SK-N-SH (cell line): Measurements from ENCODE around the gene OXTR. TPM values are rescaled to one million over a fixed set of nuclear protein-coding genes. Genes with fewer than 3 reads are reported as not detected.
"Not testable (repeated sequence)": the region's sequence is repeated elsewhere in the genome, so short reads cannot be mapped to it uniquely, and the experiment has no call there.

ENCODE experiments used
- CTCF ChIA-PET: fragments of 300-600, 350-600 bp; formaldehyde crosslinking; extraction: SDS; loops from one replicate; lab custom pipeline; 2021; lab: Yijun Ruan, JAX
- POLR2A ChIA-PET: fragments of 350-600 bp; sonication (Branson Sonifier 250); formaldehyde crosslinking; extraction: SDS; loops from one replicate; lab custom pipeline; 2020; ENCODE audit warnings: antibody characterized with exemption, inconsistent platforms; lab: Yijun Ruan, JAX
- DNase-seq: peaks from one replicate; pipeline ENCODE4 v3.0.0; 2012
- H2AFZ ChIP-seq: fragments of 200-600 bp; sonication (generic); 2 replicates; pipeline ENCODE4 v1.8.1; 2016; ENCODE audit warnings: antibody characterized with exemption, mild to moderate bottlenecking, low read depth
- H3F3A ChIP-seq: fragments of 200-600 bp; sonication (generic); replicated peaks from 2 replicates; pipeline ENCODE3; 2016; ENCODE audit warnings: antibody characterized with exemption, mild to moderate bottlenecking; ENCODE audit not compliant: insufficient read depth
- H3K27ac ChIP-seq, 2 experiments: fragments of 200-500 bp in 1 of 2; fragments of 200-600 bp in 1 of 2; sonication (Bioruptor generic) in 1 of 2; sonication (generic), shearing (Covaris generic) in 1 of 2; 2 replicates each; pipeline versions ENCODE4 v1.5.1 to v1.6.1; 2014 to 2016; ENCODE audit warnings: low read depth in 2 of 2, inconsistent platforms in 1 of 2, low read length in 1 of 2, mild to moderate bottlenecking in 1 of 2, mixed read lengths in 1 of 2
- H3K27me3 ChIP-seq: fragments of 200-600 bp; sonication (generic), shearing (Covaris generic); 2 replicates; pipeline ENCODE4 v1.6.1; 2016; ENCODE audit warnings: mixed run types; ENCODE audit not compliant: insufficient read depth
- H3K36me3 ChIP-seq, 2 experiments: fragments of 200-500 bp in 1 of 2; fragments of 200-600 bp in 1 of 2; sonication (Bioruptor generic) in 1 of 2; sonication (generic) in 1 of 2; replicated peaks in 1 of 2; 2 replicates each; pipeline versions ENCODE3 to v1.5.1; 2014 to 2016; ENCODE audit warnings: low read length in 1 of 2, mild to moderate bottlenecking in 1 of 2; ENCODE audit not compliant: insufficient read depth in 2 of 2, control insufficient read depth in 1 of 2
- H3K4me1 ChIP-seq, 2 experiments: fragments of 200-500 bp in 1 of 2; fragments of 200-600 bp in 1 of 2; sonication (Bioruptor generic) in 1 of 2; sonication (generic), shearing (Covaris generic) in 1 of 2; 2 replicates each; pipeline versions ENCODE4 v1.5.1 to v1.6.1; 2014 to 2016; ENCODE audit warnings: low read depth in 1 of 2, low read length in 1 of 2, mixed run types in 1 of 2; ENCODE audit not compliant: insufficient read depth in 2 of 2, control insufficient read depth in 1 of 2
- H3K4me2 ChIP-seq: fragments of 200-600 bp; sonication (generic), shearing (Covaris generic); 2 replicates; pipeline ENCODE4 v1.6.1; 2017; ENCODE audit warnings: mixed run types
- H3K4me3 ChIP-seq, 2 experiments: fragments of 200-500 bp in 1 of 2; fragments of 200-600 bp in 1 of 2; sonication (Bioruptor generic) in 1 of 2; sonication (generic), shearing (Covaris generic) in 1 of 2; 2 replicates each; pipeline versions ENCODE4 v1.5.1 to v1.8.1; 2014 to 2016; ENCODE audit warnings: low read depth in 2 of 2, inconsistent platforms in 1 of 2, low read length in 1 of 2, mild to moderate bottlenecking in 1 of 2, mixed read lengths in 1 of 2, moderate library complexity in 1 of 2
- H3K79me2 ChIP-seq: fragments of 200-600 bp; sonication (generic); 2 replicates; pipeline ENCODE4 v1.8.1; 2017; ENCODE audit warnings: mild to moderate bottlenecking; ENCODE audit not compliant: insufficient read depth
- H3K9ac ChIP-seq: fragments of 200-600 bp; sonication (generic); 2 replicates; pipeline ENCODE4 v1.6.1; 2017; ENCODE audit warnings: mixed run types
- H3K9me2 ChIP-seq: fragments of 200-600 bp; sonication (generic); 2 replicates; pipeline ENCODE4 v1.6.1; 2017; ENCODE audit warnings: mixed run types
- H3K9me3 ChIP-seq: fragments of 200-600 bp; sonication (generic); 2 replicates; pipeline ENCODE4 v1.6.1; 2017; ENCODE audit warnings: mixed run types, mild to moderate bottlenecking, moderate library complexity
- H4K20me1 ChIP-seq: fragments of 200-600 bp; sonication (generic); 2 replicates; pipeline ENCODE4 v1.6.1; 2017; ENCODE audit warnings: mild to moderate bottlenecking, mixed run types; ENCODE audit not compliant: insufficient read depth
- CTCF ChIP-seq: fragments of 200-600 bp; sonication (generic); IDR thresholded peaks from 2 replicates; pipeline ENCODE4 v1.6.1; 2017; ENCODE audit warnings: antibody characterized with exemption, mild to moderate bottlenecking, moderate library complexity
- ELF1 ChIP-seq: IDR thresholded peaks from 2 replicates; pipeline ENCODE4 v1.4.0; 2012
- EP300 ChIP-seq, 2 experiments: IDR thresholded peaks; 2 replicates each; pipeline versions ENCODE4 v1.4.0 to v1.6.1; 2012; ENCODE audit warnings: borderline replicate concordance in 1 of 2, low read depth in 1 of 2, low read length in 1 of 2
- FOSL2 ChIP-seq: IDR thresholded peaks from 2 replicates; pipeline ENCODE4 v1.4.0; 2012; ENCODE audit warnings: low read depth, mild to moderate bottlenecking, moderate library complexity, borderline replicate concordance
- GABPA ChIP-seq: IDR thresholded peaks from 2 replicates; pipeline ENCODE4 v1.4.0; 2012; ENCODE audit warnings: low read depth, mild to moderate bottlenecking
- IRF3 ChIP-seq: fragments of 150-350 bp; IDR thresholded peaks from 2 replicates; pipeline ENCODE4 v1.6.1; 2016; ENCODE audit warnings: mild to moderate bottlenecking, low read depth, low read length
- NFIC ChIP-seq: IDR thresholded peaks from 2 replicates; pipeline ENCODE4 v1.4.0; 2012; ENCODE audit warnings: borderline replicate concordance
- POLR2AphosphoS5 ChIP-seq: IDR thresholded peaks from 2 replicates; pipeline ENCODE4 v1.6.1; 2012; ENCODE audit warnings: low read depth, low read length
- RAD21 ChIP-seq: IDR thresholded peaks from 2 replicates; pipeline ENCODE4 v1.6.1; 2012; ENCODE audit warnings: mild to moderate bottlenecking, low read length
- RCOR1 ChIP-seq: fragments of 150-350 bp; IDR thresholded peaks from 2 replicates; pipeline ENCODE4 v1.6.1; 2017; ENCODE audit warnings: antibody characterized with exemption, low read length
- SIN3A ChIP-seq: IDR thresholded peaks from 2 replicates; pipeline ENCODE4 v1.6.1; 2012; ENCODE audit warnings: low read depth, mild to moderate bottlenecking, low read length, moderate library complexity, borderline replicate concordance
- TAF1 ChIP-seq: IDR thresholded peaks from 2 replicates; pipeline ENCODE4 v1.6.1; 2012; ENCODE audit warnings: low read depth, mild to moderate bottlenecking, low read length, moderate library complexity, borderline replicate concordance
- YY1 ChIP-seq: IDR thresholded peaks from 2 replicates; pipeline ENCODE4 v1.4.0; 2012; ENCODE audit warnings: low read depth, mild to moderate bottlenecking
- WGBS: methylation state at CpG from one replicate; pipeline ENCODE4 v1.1.6; 2017; ENCODE audit warnings: low lambda C conversion rate; 5-methylcytosine and 5-hydroxymethylcytosine counted together
- polyA plus RNA-seq, 3 experiments: library from polyadenylated mRNA; depleted of rRNA; stranded (reverse); fragments of >200 nt; gene quantifications; 2 replicates each; pipeline ENCODE4 v1.2.3, GENCODE V29; 2012
- TF ChIP-seq, protein P1 (sequence below): IDR thresholded peaks from 2 replicates; pipeline ENCODE4 v1.4.0; 2012; ENCODE audit warnings: low read depth, borderline replicate concordance
- TF ChIP-seq, protein P2 (sequence below): fragments of 150-350 bp; IDR thresholded peaks from 2 replicates; pipeline ENCODE4 v1.6.1; 2017; ENCODE audit warnings: antibody characterized with exemption, low read length, low read depth, borderline replicate concordance

OXTR gene
- polyA plus RNA-seq, 1 of the 3 experiments (the other 2 are of a cell fraction): 1.8 TPM

GRCh38 chr3:8722808-8723207 is 46.6 kb downstream of the OXTR start:
- H3K79me2 ChIP-seq: no peaks in the 10 kb centered on the region
- no peak overlapping the region for H2AFZ ChIP-seq
- 61% methylated on average over 4 of the region's 5 CpGs for WGBS
- TF ChIP-seq, protein P1, sequence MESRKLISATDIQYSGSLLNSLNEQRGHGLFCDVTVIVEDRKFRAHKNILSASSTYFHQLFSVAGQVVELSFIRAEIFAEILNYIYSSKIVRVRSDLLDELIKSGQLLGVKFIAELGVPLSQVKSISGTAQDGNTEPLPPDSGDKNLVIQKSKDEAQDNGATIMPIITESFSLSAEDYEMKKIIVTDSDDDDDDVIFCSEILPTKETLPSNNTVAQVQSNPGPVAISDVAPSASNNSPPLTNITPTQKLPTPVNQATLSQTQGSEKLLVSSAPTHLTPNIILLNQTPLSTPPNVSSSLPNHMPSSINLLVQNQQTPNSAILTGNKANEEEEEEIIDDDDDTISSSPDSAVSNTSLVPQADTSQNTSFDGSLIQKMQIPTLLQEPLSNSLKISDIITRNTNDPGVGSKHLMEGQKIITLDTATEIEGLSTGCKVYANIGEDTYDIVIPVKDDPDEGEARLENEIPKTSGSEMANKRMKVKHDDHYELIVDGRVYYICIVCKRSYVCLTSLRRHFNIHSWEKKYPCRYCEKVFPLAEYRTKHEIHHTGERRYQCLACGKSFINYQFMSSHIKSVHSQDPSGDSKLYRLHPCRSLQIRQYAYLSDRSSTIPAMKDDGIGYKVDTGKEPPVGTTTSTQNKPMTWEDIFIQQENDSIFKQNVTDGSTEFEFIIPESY: no peak
- TF ChIP-seq FOSL2: no peak
- no peak for TF ChIP-seq YY1
- no peak for TF ChIP-seq GABPA
- TF ChIP-seq ELF1: no peak
- no peak for TF ChIP-seq RCOR1
- TF ChIP-seq SIN3A: no peak
- no peak for TF ChIP-seq RAD21
- TF ChIP-seq IRF3: no peak
- TF ChIP-seq POLR2AphosphoS5: no peak
- TF ChIP-seq CTCF: no peak
- TF ChIP-seq EP300 (IDR thresholded peaks at IDR 0.05; ENCODE audit: borderline replicate concordance in 1 of 2, low read depth in 1 of 2, low read length in 1 of 2): no peak
- TF ChIP-seq TAF1: no peak
- TF ChIP-seq, protein P2, sequence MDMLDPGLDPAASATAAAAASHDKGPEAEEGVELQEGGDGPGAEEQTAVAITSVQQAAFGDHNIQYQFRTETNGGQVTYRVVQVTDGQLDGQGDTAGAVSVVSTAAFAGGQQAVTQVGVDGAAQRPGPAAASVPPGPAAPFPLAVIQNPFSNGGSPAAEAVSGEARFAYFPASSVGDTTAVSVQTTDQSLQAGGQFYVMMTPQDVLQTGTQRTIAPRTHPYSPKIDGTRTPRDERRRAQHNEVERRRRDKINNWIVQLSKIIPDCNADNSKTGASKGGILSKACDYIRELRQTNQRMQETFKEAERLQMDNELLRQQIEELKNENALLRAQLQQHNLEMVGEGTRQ: no peak
- no peak for TF ChIP-seq NFIC
- no peaks in the 10 kb centered on the region for H3K27me3 ChIP-seq
- POLR2A ChIA-PET: no interaction called here
- no peaks in the 10 kb centered on the region for H3F3A ChIP-seq
- H3K9me2 ChIP-seq: no peaks in the 10 kb centered on the region
- DNase-seq: no peak
- no peaks in the 10 kb centered on the region for H3K36me3 ChIP-seq
- no peaks in the 10 kb centered on the region for H3K9me3 ChIP-seq
- no peak overlapping the region for H3K9ac ChIP-seq
- no peaks in the 10 kb centered on the region; a peak in 1 of 4 replicates for H3K4me1 ChIP-seq
- H3K4me2 ChIP-seq: no peak overlapping the region
- H4K20me1 ChIP-seq: no peaks in the 10 kb centered on the region
- no peak overlapping the region for H3K4me3 ChIP-seq
- no peak overlapping the region for H3K27ac ChIP-seq
- CTCF ChIA-PET: interaction anchor here (1.4 to 2.3 kb wide), 2 partner anchors 22 to 46 kb away, joined by 3 to 10 read pairs; partner anchors contain the start of gene OXTR

GRCh38 chr3:8715757-8716156 is 53.7 kb downstream of the OXTR start:
- H4K20me1 ChIP-seq, H3K9me3 ChIP-seq, H3K4me2 ChIP-seq, H3K9ac ChIP-seq, H2AFZ ChIP-seq, H3K27me3 ChIP-seq, H3K27ac ChIP-seq, POLR2A ChIA-PET, H3F3A ChIP-seq, H3K36me3 ChIP-seq, H3K9me2 ChIP-seq, H3K79me2 ChIP-seq, DNase-seq, H3K4me3 ChIP-seq, CTCF ChIA-PET: not testable (repeated sequence)
- peaks cover 0 to 16% of the 10 kb centered on the region in 2 experiments; a peak in 2 of 4 replicates for H3K4me1 ChIP-seq
- WGBS: 78% methylated on average over 12 of the region's 12 CpGs
